Ovary (tissue), 3 donors: Measurements from ENCODE around the gene PPP1R9B.

ENCODE experiments used
- POLR2A ChIP-seq: fragments of 450-650 bp; IDR thresholded peaks from one replicate; pipeline ENCODE4 v1.6.1; 2017; ENCODE audit warnings: antibody characterized with exemption, mild to moderate bottlenecking, moderate library complexity
- TF ChIP-seq, protein P1 (sequence below), 3 donors: fragments of 450-650 bp in 2 of 3; fragments of 200-600 bp in 1 of 3; IDR thresholded peaks; one replicate each; pipeline versions ENCODE4 v1.5.1 to v1.8.0; 2016 to 2022; ENCODE audit warnings: antibody characterized with exemption in 3 of 3, mild to moderate bottlenecking in 1 of 3
- donor health status: DM: no; HTN: no; CAD: no.

DNA sequence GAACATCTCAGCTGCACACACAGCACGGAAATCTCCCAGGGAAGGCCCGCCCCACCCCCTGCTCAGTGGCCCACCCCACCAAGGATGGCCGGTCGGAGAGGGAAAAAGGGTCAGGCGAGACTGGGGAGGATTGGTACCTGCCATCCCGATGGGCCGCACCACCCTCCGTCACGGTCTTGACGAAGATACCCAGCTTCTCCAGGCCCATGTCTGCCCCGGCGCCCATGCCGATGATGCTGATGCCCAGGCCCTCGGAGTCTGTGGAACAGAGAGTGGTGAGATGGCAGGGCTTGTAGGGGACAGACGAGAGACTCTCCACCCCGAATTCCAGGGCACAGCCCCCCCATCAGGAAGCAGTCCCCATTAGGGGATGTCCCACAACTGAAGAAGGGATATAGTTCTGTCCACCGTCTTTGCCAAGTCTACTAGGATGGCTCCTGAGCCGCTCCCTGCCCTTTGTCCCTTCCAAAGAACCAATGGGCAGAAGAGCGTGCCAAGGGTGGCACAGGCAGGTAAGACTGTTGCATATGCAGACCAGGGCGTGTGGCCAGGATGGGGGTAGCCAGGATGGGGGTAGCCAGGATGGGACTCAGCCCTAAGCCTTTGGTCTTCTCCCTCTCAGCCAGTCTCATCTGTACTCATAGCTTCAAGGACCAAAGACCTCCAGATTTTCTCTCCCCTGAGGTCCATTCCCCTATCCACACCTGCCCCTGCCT is 6.9 kb downstream of the PPP1R9B start:
- TF ChIP-seq, protein P1, sequence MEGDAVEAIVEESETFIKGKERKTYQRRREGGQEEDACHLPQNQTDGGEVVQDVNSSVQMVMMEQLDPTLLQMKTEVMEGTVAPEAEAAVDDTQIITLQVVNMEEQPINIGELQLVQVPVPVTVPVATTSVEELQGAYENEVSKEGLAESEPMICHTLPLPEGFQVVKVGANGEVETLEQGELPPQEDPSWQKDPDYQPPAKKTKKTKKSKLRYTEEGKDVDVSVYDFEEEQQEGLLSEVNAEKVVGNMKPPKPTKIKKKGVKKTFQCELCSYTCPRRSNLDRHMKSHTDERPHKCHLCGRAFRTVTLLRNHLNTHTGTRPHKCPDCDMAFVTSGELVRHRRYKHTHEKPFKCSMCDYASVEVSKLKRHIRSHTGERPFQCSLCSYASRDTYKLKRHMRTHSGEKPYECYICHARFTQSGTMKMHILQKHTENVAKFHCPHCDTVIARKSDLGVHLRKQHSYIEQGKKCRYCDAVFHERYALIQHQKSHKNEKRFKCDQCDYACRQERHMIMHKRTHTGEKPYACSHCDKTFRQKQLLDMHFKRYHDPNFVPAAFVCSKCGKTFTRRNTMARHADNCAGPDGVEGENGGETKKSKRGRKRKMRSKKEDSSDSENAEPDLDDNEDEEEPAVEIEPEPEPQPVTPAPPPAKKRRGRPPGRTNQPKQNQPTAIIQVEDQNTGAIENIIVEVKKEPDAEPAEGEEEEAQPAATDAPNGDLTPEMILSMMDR (IDR thresholded peaks at IDR 0.05), result no peak
- TF ChIP-seq POLR2A, result no peak
